ENCODE results near the gene SLC9A1.

DNA sequence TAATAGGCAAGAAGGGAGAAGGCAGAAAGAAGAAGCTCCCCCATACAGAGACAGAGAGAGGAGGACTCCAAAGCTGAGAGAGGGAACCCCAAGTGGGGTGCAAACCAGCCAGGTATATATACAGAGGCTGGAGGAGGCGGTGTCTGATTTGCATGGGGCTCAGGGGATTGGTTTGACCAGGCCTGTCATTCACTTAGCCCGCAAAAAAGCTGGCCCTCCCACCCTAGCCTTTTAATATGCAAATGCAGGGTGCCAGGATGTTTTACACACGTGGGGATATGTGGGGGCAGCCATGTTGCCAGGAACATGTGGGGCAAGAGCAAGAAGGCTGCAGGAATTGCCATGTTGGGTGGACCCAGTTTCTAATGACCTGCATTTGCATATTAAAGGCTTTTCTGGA, 105.3 kb downstream of the SLC9A1 start:
- TF ChIP-seq, protein P1, sequence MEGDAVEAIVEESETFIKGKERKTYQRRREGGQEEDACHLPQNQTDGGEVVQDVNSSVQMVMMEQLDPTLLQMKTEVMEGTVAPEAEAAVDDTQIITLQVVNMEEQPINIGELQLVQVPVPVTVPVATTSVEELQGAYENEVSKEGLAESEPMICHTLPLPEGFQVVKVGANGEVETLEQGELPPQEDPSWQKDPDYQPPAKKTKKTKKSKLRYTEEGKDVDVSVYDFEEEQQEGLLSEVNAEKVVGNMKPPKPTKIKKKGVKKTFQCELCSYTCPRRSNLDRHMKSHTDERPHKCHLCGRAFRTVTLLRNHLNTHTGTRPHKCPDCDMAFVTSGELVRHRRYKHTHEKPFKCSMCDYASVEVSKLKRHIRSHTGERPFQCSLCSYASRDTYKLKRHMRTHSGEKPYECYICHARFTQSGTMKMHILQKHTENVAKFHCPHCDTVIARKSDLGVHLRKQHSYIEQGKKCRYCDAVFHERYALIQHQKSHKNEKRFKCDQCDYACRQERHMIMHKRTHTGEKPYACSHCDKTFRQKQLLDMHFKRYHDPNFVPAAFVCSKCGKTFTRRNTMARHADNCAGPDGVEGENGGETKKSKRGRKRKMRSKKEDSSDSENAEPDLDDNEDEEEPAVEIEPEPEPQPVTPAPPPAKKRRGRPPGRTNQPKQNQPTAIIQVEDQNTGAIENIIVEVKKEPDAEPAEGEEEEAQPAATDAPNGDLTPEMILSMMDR (IDR thresholded peaks at IDR 0.05) = no peak
- no peak for TF ChIP-seq POLR2A (IDR thresholded peaks at IDR 0.05)

Data from lower leg skin (tissue), 3 donors.